NB4 (cell line): ENCODE results near the gene CDCA7.
"Not testable (repeated sequence)": the region's sequence is repeated elsewhere in the genome, so short reads cannot be mapped to it uniquely, and the experiment has no call there.

Experiments used
- DNase-seq: peaks from one replicate; pipeline ENCODE4 v3.0.0; 2010; ENCODE audit warnings: low read depth
- H3K4me3 ChIP-seq: one replicate; pipeline ENCODE4 v1.5.1; 2011; ENCODE audit warnings: mild to moderate bottlenecking, low read depth, low read length, moderate library complexity
- CTCF ChIP-seq: IDR thresholded peaks from one replicate; pipeline ENCODE4 v1.5.1; 2012; ENCODE audit warnings: low read depth, low read length
- MAX ChIP-seq: IDR thresholded peaks from 2 replicates; pipeline ENCODE4 v1.6.1; 2011; ENCODE audit warnings: low read depth, low read length
- MYC ChIP-seq: IDR thresholded peaks from 2 replicates; pipeline ENCODE4 v1.6.1; 2011; ENCODE audit warnings: low read depth, low read length
- POLR2A ChIP-seq: IDR thresholded peaks from 2 replicates; pipeline ENCODE4 v1.6.1; 2011; ENCODE audit warnings: mild to moderate bottlenecking; ENCODE audit not compliant: insufficient read length; ENCODE audit errors: extremely low read depth

CDCA7 gene

GRCh38 chr2:173373290-173373689 is 18.6 kb downstream of the CDCA7 start:
- no peak overlapping the region for H3K4me3 ChIP-seq
- no peak for DNase-seq
- TF ChIP-seq MYC: no peak
- TF ChIP-seq POLR2A: no peak
- TF ChIP-seq MAX: no peak
- TF ChIP-seq CTCF: no peak

- no peak overlapping the region for H3K4me3 ChIP-seq
- TF ChIP-seq MAX (no peak), POLR2A (no peak), MYC (no peak), CTCF (no peak)
- no peak for DNase-seq
Measured at GRCh38 chr2:173374634-173375033, 20.0 kb downstream of the CDCA7 start.

GRCh38 chr2:173385534-173385933 is 30.9 kb downstream of the CDCA7 start:
- not testable (repeated sequence) for DNase-seq, H3K4me3 ChIP-seq

- H3K4me3 ChIP-seq: no peak overlapping the region
- no peak for TF ChIP-seq CTCF
- TF ChIP-seq POLR2A: no peak
- no peak for TF ChIP-seq MYC
- TF ChIP-seq MAX: no peak
- no peak for DNase-seq
Measured at GRCh38 chr2:173386021-173386737, 31.5 kb downstream of the CDCA7 start.

- TF ChIP-seq CTCF (no peak), MAX (no peak)
- no peak for DNase-seq
- no peak overlapping the region for H3K4me3 ChIP-seq
Measured at GRCh38 chr2:173386738-173387065, 32.0 kb downstream of the CDCA7 start.

GRCh38 chr2:173387079-173387478 is 32.4 kb downstream of the CDCA7 start:
- no peak for TF ChIP-seq MYC
- TF ChIP-seq CTCF: no peak
- no peak for TF ChIP-seq POLR2A
- TF ChIP-seq MAX: no peak
- no peak overlapping the region for H3K4me3 ChIP-seq
- DNase-seq: no peak
